Transverse colon (tissue), 4 donors: ENCODE measurements around the gene RAB30.

Experiments used
- EP300 ChIP-seq: sonication (generic); formaldehyde crosslinking; IDR thresholded peaks from one replicate; pipeline ENCODE4 v1.6.1; 2017; ENCODE audit warnings: antibody characterized with exemption, low read depth
- POLR2A ChIP-seq: fragments of 450-650 bp; IDR thresholded peaks from one replicate; pipeline ENCODE4 v1.6.1; 2016; ENCODE audit warnings: antibody characterized with exemption, mild to moderate bottlenecking, moderate library complexity
- POLR2AphosphoS5 ChIP-seq, 3 donors: sonication (generic); formaldehyde crosslinking; IDR thresholded peaks; one replicate each; pipeline ENCODE4 v1.6.1; 2016; ENCODE audit warnings: antibody characterized with exemption in 3 of 3
- TF ChIP-seq, protein P1 (sequence below), 5 experiments: fragments of 200-600 bp in 3 of 5; fragments of 450-650 bp in 2 of 5; sonication (generic) in 3 of 5; IDR thresholded peaks; 1 replicate in 2 of 5; 2 replicates in 3 of 5; pipeline ENCODE4 v1.5.1; 2016 to 2017; ENCODE audit warnings: antibody characterized with exemption in 5 of 5, inconsistent platforms in 3 of 5, mild to moderate bottlenecking in 2 of 5, moderate library complexity in 1 of 5

DNA sequence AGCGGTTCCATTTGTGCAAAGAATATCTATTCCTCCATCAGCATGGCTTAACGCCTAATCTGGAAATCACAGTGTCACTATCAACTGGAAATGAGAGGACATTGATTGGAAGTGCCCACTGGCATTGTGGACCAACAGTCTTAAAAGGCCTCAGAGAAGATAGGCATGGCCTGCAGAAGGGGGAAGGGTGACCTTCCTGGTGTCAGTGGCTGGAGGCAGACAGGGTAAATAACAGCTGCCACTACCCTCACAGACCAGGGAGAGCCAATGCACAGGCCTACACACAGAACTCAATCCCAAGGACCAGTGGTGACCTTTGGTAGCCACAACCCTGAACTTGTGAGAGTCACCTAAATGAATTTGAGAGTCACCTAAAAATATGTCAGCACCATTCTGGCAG lies 134.1 kb downstream of the RAB30 start:
- TF ChIP-seq, protein P1, sequence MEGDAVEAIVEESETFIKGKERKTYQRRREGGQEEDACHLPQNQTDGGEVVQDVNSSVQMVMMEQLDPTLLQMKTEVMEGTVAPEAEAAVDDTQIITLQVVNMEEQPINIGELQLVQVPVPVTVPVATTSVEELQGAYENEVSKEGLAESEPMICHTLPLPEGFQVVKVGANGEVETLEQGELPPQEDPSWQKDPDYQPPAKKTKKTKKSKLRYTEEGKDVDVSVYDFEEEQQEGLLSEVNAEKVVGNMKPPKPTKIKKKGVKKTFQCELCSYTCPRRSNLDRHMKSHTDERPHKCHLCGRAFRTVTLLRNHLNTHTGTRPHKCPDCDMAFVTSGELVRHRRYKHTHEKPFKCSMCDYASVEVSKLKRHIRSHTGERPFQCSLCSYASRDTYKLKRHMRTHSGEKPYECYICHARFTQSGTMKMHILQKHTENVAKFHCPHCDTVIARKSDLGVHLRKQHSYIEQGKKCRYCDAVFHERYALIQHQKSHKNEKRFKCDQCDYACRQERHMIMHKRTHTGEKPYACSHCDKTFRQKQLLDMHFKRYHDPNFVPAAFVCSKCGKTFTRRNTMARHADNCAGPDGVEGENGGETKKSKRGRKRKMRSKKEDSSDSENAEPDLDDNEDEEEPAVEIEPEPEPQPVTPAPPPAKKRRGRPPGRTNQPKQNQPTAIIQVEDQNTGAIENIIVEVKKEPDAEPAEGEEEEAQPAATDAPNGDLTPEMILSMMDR (IDR thresholded peaks at IDR 0.05): no peak
- TF ChIP-seq POLR2AphosphoS5 (IDR thresholded peaks at IDR 0.05) (no peak), POLR2A (no peak), EP300 (no peak)
